Measurements from ENCODE around the gene SPAG6.

Gene SPAG6

DNA sequence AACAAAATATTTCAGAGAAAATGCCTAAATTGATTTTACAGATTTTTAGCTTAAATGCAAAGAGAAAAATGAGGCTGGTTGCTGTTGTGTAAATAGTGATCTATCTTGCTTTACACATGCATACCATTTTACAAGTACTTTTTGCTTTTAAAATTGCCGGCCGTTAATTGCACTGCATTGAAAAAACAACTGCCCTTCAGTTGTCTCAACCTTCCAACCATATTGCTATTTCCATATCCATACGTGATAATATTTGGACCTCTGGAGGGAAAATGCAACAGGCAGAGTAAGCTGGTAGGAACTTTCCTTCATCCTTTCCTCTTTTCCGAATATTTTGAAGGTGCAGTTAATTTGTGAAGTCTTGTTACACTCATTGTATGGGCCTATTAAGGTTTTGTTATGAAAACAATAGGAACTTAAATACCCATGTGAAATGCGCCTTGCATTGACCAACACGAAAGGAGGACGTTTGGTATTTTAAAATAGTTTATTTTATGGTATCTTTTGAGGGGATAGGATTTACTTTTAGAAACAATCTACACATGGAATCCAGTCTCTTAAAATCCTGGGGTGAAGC is 13.1 kb upstream of the SPAG6 start:
- Histone ChIP-seq H3K36me3 (ENCODE audit: control insufficient read depth in 1 of 2, insufficient read depth in 2 of 2, low read length in 2 of 2) (peaks cover 14 to 15% of the 10 kb centered on the region in 2 donors), H3K27ac (ENCODE audit: low read depth, low read length) (no peak overlapping the region), H3K27me3 (ENCODE audit: control insufficient read depth in 1 of 2, insufficient read depth in 2 of 2, low read length in 2 of 2) (peaks cover 33 to 38% of the 10 kb centered on the region in 2 donors), H3K9me3 (ENCODE audit: control insufficient read depth in 1 of 2, low read length in 2 of 2) (no peaks in the 10 kb centered on the region), H3K9ac (ENCODE audit: low read depth in 1 of 2, low read length in 2 of 2) (no peak overlapping the region), H3K4me1 (ENCODE audit: control insufficient read depth in 1 of 2, insufficient read depth in 2 of 2, low read length in 2 of 2) (peaks cover 5 to 12% of the 10 kb centered on the region in 2 donors), H3K4me3 (ENCODE audit: low read depth in 1 of 2, low read length in 2 of 2) (no peak overlapping the region)

DNA sequence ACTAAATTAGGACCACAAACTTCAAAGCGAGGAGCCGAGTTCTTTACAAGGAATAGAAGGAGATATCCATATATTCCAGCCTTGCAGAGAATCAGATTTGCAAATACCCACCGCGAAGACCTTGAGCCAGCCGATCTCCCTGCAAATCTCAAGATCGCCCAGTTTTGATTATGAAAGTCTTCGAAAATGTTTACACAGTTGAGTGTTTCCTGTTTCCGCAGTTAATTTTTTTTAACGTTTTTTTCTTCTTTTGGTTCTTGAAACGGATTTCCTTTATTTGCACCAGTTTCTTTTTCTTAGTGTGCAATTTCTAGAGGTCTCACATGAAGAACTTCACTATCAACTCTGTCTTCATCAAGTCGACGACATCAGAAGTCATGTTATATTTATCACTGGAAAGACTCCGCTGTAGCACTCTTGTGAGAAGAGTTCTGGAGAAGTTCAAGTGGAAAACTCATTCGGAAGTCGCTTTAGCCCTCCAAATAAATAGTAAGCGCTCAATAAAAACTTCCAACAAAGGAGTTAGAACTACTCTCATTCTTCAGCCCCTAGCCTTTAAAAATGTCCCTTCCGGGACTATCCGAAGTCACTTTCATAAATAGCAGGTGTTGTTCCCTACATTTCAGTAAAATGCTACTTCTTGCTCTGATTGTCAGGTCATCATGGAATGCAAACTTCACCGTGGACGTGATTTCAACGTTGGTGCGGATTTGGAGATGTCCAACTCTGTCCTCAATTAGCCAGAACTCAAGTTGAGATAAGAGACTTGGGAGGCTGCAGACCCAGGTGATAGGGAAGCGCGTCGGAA is 11.9 kb upstream of the SPAG6 start:
- Histone ChIP-seq H3K4me1 (ENCODE audit: control insufficient read depth in 1 of 2, insufficient read depth in 2 of 2, low read length in 2 of 2) (peaks cover 5 to 12% of the 10 kb centered on the region in 2 donors), H3K36me3 (ENCODE audit: control insufficient read depth in 1 of 2, insufficient read depth in 2 of 2, low read length in 2 of 2) (peaks cover 14% of the 10 kb centered on the region in 2 donors), H3K9ac (ENCODE audit: low read depth in 1 of 2, low read length in 2 of 2) (no peak overlapping the region), H3K4me3 (ENCODE audit: low read depth in 1 of 2, low read length in 2 of 2) (peak overlapping the region in 1 of 2 donors; percentile 38), H3K9me3 (ENCODE audit: control insufficient read depth in 1 of 2, low read length in 2 of 2) (no peaks in the 10 kb centered on the region), H3K27ac (ENCODE audit: low read depth, low read length) (no peak overlapping the region), H3K27me3 (ENCODE audit: control insufficient read depth in 1 of 2, insufficient read depth in 2 of 2, low read length in 2 of 2) (peaks cover 45 to 50% of the 10 kb centered on the region in 2 donors)

DNA sequence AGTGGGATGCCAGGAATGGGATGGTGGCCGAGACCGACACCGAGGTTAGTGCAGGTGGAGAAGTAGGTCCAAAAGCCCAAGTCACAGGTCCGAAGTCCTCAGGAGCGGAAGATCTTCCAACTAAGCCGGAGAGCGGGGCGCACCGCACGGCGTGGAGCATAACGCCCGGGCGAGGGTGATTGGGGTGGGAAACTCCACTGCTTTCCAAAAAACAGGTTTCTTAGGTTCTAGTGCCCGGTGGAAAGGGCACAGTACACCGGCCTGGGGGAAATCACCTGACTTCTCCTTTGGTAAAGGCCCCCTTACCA is 11.4 kb upstream of the SPAG6 start:
- H3K27ac ChIP-seq (ENCODE audit: low read depth, low read length): no peak overlapping the region
- no peaks in the 10 kb centered on the region for H3K9me3 ChIP-seq (ENCODE audit: control insufficient read depth in 1 of 2, low read length in 2 of 2)
- peak overlapping the region in 1 of 2 donors; percentile 87 for H3K4me3 ChIP-seq (ENCODE audit: low read depth in 1 of 2, low read length in 2 of 2)
- peaks cover 51 to 56% of the 10 kb centered on the region in 2 donors for H3K27me3 ChIP-seq (ENCODE audit: control insufficient read depth in 1 of 2, insufficient read depth in 2 of 2, low read length in 2 of 2)
- peaks cover 11 to 12% of the 10 kb centered on the region in 2 donors for H3K36me3 ChIP-seq (ENCODE audit: control insufficient read depth in 1 of 2, insufficient read depth in 2 of 2, low read length in 2 of 2)
- H3K4me1 ChIP-seq (ENCODE audit: control insufficient read depth in 1 of 2, insufficient read depth in 2 of 2, low read length in 2 of 2): peaks cover 5 to 12% of the 10 kb centered on the region in 2 donors
- H3K9ac ChIP-seq (ENCODE audit: low read depth in 1 of 2, low read length in 2 of 2): no peak overlapping the region

DNA sequence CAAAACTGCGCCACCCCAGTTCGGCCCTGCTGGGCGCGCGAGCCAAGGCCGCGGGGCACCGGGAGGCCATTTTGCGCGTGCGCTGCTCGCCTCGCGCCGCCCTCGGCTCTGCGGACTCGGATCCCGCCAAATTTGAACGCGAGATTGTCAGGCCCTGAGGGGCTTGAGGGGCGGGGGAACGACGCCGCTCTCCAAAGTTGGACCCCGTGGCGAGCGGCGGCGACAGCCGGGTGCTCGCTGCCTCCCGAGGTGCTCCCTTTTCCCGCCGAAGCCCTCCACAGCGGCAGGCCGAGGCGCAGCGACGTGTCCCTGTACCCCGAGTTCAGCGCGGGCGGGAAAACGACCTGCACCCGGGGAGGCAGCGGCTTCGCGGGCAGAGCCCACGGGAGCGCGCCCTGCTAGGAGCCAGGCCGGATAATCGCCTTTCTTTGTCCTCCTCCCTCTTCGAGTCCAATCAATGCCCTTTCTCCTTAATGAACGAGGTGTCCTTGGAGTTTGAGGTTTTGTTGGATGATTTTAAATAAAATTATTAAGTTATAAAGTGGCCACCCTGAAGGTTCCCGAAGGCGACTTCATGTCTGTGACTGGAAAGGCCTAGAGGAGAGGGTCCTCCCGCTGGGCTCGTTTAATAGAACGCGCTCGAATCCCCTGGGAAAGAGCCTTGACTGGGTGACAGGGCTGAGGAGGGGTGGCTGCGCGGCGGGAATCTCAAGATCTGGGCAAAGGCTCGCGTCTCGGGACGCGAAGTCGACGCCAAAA is 10.7 kb upstream of the SPAG6 start:
- peaks cover 57 to 62% of the 10 kb centered on the region in 2 donors for H3K27me3 ChIP-seq (ENCODE audit: control insufficient read depth in 1 of 2, insufficient read depth in 2 of 2, low read length in 2 of 2)
- peak overlapping the region; percentile 45 to 46 for H3K9ac ChIP-seq (ENCODE audit: low read depth in 1 of 2, low read length in 2 of 2)
- no peaks in the 10 kb centered on the region for H3K9me3 ChIP-seq (ENCODE audit: control insufficient read depth in 1 of 2, low read length in 2 of 2)
- no peak overlapping the region for H3K27ac ChIP-seq (ENCODE audit: low read depth, low read length)
- H3K36me3 ChIP-seq (ENCODE audit: control insufficient read depth in 1 of 2, insufficient read depth in 2 of 2, low read length in 2 of 2): peaks cover 5 to 6% of the 10 kb centered on the region in 2 donors
- H3K4me1 ChIP-seq (ENCODE audit: control insufficient read depth in 1 of 2, insufficient read depth in 2 of 2, low read length in 2 of 2): peaks cover 5 to 12% of the 10 kb centered on the region in 2 donors
- H3K4me3 ChIP-seq (ENCODE audit: low read depth in 1 of 2, low read length in 2 of 2): peak overlapping the region; percentile 74 to 87

DNA sequence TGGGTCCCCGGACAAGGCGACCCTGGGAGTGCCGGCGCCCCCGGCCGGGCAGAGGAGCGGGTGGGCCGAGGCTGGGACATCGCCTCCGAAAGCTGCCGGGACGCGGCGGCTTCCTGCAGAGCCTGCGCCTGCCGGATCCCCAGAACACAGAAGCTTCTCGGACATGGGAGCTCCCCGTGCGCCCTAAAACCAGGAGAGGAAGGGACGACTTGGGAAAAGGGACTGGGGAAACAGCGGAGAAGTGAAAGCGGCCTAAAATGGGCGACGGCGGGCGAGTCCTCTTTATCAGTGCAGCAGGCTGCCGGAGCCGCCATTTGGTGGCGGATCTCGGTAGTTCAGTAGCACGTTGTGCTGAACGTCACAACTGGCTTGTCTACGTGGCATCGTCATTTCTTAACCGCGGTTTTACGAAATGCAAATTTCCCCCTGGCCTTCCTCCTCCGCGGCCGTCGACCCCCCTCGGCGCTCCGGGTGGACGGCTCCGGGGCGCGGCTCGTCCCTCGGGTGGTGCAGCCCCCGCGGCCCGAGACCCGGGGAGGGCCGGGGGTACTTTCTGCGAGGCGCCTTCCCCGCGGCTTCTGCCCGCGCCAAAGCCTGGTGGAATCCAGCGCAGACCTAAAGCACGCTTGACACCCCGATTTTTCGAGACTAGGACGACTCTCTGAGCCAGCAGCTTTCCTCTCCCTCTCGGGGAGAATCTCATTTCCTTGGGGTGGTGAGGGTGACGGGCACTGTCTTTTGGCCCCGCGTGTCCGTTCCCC is 9.9 kb upstream of the SPAG6 start:
- peaks cover 59 to 66% of the 10 kb centered on the region in 2 donors for H3K27me3 ChIP-seq (ENCODE audit: control insufficient read depth in 1 of 2, insufficient read depth in 2 of 2, low read length in 2 of 2)
- peak overlapping the region; percentile 45 to 46 for H3K9ac ChIP-seq (ENCODE audit: low read depth in 1 of 2, low read length in 2 of 2)
- no peaks in the 10 kb centered on the region for H3K36me3 ChIP-seq (ENCODE audit: control insufficient read depth in 1 of 2, insufficient read depth in 2 of 2, low read length in 2 of 2)
- peak overlapping the region; percentile 74 to 87 for H3K4me3 ChIP-seq (ENCODE audit: low read depth in 1 of 2, low read length in 2 of 2)
- H3K4me1 ChIP-seq (ENCODE audit: control insufficient read depth in 1 of 2, insufficient read depth in 2 of 2, low read length in 2 of 2): peaks cover 9 to 17% of the 10 kb centered on the region in 2 donors
- no peak overlapping the region for H3K27ac ChIP-seq (ENCODE audit: low read depth, low read length)
- H3K9me3 ChIP-seq (ENCODE audit: control insufficient read depth in 1 of 2, low read length in 2 of 2): no peaks in the 10 kb centered on the region

DNA sequence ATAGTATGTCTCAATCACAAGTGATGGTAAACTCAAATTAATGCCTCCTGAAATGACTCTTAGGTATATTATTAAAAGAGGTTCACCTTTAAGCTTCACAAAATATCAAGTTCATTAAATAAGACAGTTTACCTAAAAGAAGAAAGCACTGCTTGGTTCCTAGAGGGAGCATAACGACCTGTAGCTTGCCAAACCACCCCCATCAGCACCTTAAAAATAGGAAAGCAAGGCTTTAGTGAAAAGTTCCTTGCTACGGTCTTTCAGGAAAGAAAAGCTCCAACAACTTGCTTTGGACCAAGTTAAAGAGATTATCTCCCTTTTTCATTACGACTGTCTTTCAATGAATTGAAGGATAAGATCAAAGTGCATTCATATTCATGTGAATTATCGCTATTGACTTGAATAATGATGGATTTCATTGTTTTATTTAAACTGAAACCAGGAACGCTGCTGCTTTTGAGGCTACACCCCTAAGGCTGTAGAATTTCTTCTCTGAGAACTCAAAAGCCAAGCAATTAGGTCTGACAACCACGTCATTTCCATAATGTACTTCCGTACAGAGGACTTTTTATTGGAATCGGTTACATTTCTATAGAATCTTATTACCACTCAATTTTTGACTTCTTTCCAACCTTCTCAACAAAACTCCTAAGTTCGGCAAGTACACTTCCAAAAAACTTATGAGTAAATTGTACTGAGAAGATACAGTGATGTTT is 7.0 kb upstream of the SPAG6 start:
- no peaks in the 10 kb centered on the region for H3K36me3 ChIP-seq (ENCODE audit: control insufficient read depth in 1 of 2, insufficient read depth in 2 of 2, low read length in 2 of 2)
- H3K27ac ChIP-seq (ENCODE audit: low read depth, low read length): no peak overlapping the region
- no peak overlapping the region for H3K4me3 ChIP-seq (ENCODE audit: low read depth in 1 of 2, low read length in 2 of 2)
- peaks cover 77 to 89% of the 10 kb centered on the region in 2 donors for H3K27me3 ChIP-seq (ENCODE audit: control insufficient read depth in 1 of 2, insufficient read depth in 2 of 2, low read length in 2 of 2)
- H3K4me1 ChIP-seq (ENCODE audit: control insufficient read depth in 1 of 2, insufficient read depth in 2 of 2, low read length in 2 of 2): peaks cover 16 to 24% of the 10 kb centered on the region in 2 donors
- no peak overlapping the region for H3K9ac ChIP-seq (ENCODE audit: low read depth in 1 of 2, low read length in 2 of 2)
- no peaks in the 10 kb centered on the region for H3K9me3 ChIP-seq (ENCODE audit: control insufficient read depth in 1 of 2, low read length in 2 of 2)

DNA sequence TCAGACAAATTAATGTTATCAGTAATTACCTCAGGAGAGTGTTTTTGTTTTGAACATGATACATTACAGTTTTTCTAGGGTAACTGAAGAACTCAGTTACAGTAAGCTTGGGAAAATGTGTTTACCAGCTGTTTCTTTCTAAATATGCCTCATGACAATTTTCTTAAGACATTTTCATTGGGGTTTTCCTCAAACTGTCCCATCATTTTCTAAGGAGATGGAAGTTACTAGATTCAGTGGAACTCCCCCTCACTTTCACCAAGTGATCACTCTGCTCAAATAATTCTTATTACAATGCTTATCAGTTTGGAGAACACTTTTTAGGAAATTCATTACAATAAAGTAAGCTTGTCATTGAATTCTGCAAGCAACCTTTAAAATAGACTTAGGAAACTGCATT is 6.4 kb upstream of the SPAG6 start:
- Histone ChIP-seq H3K27ac (ENCODE audit: low read depth, low read length) (no peak overlapping the region), H3K9me3 (ENCODE audit: control insufficient read depth in 1 of 2, low read length in 2 of 2) (no peaks in the 10 kb centered on the region), H3K9ac (ENCODE audit: low read depth in 1 of 2, low read length in 2 of 2) (no peak overlapping the region), H3K4me1 (ENCODE audit: control insufficient read depth in 1 of 2, insufficient read depth in 2 of 2, low read length in 2 of 2) (peaks cover 11 to 24% of the 10 kb centered on the region in 2 donors), H3K36me3 (ENCODE audit: control insufficient read depth in 1 of 2, insufficient read depth in 2 of 2, low read length in 2 of 2) (no peaks in the 10 kb centered on the region), H3K27me3 (ENCODE audit: control insufficient read depth in 1 of 2, insufficient read depth in 2 of 2, low read length in 2 of 2) (peaks cover 82 to 90% of the 10 kb centered on the region in 2 donors), H3K4me3 (ENCODE audit: low read depth in 1 of 2, low read length in 2 of 2) (no peak overlapping the region)

DNA sequence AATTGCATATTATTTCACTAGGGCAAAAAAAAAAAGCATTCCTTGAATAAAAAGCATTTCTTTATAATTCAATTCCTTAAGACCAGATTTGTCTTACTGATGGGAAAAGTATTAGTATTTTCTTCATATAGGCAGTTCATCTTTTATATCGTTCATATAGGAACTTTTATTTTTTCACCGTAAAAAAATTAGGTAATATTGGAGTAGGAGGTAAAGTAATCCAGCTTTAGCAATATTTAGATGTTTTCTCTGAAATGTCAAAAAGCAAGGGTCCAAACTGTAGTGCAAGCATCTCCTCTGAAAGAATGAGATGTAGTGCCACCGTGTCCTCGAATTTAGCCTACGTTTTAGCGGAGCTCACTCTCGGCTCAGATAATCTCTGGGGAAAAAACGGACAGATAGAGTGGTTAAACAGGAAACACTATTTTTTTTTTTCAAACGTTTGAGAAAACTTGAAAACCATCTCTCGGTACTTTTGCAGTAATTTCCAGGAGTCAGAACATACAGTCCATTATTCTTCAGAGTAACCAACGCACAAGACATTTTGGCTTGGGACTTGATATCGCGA is 5.5 kb upstream of the SPAG6 start:
- Histone ChIP-seq H3K36me3 (ENCODE audit: control insufficient read depth in 1 of 2, insufficient read depth in 2 of 2, low read length in 2 of 2) (no peaks in the 10 kb centered on the region), H3K9me3 (ENCODE audit: control insufficient read depth in 1 of 2, low read length in 2 of 2) (no peaks in the 10 kb centered on the region), H3K27ac (ENCODE audit: low read depth, low read length) (no peak overlapping the region), H3K4me1 (ENCODE audit: control insufficient read depth in 1 of 2, insufficient read depth in 2 of 2, low read length in 2 of 2) (peaks cover 11 to 24% of the 10 kb centered on the region in 2 donors), H3K9ac (ENCODE audit: low read depth in 1 of 2, low read length in 2 of 2) (peak overlapping the region; percentile 71 to 80), H3K4me3 (ENCODE audit: low read depth in 1 of 2, low read length in 2 of 2) (peak overlapping the region; percentile 77 to 80), H3K27me3 (ENCODE audit: control insufficient read depth in 1 of 2, insufficient read depth in 2 of 2, low read length in 2 of 2) (peaks cover 82 to 90% of the 10 kb centered on the region in 2 donors)

All from duodenal mucosa (tissue), 2 donors.